HFFc6 (cell line): Measurements from ENCODE around the gene RBMS1. TPM values are rescaled to one million over a fixed set of nuclear protein-coding genes. Genes with fewer than 3 reads are reported as not detected.

Experiments used
- DNase-seq: peaks from one replicate; pipeline ENCODE4 v3.0.0-alpha.2; 2018
- H3K27ac Mint-ChIP-seq: 2 replicates; pipeline ENCODE4 v1.8.0; 2020; ENCODE audit warnings: mild to moderate bottlenecking, mixed read lengths
- H3K27me3 Mint-ChIP-seq: 2 replicates; pipeline ENCODE4 v1.8.0; 2021; ENCODE audit warnings: mild to moderate bottlenecking, moderate library complexity, mixed read lengths; ENCODE audit not compliant: insufficient read depth
- H3K36me3 Mint-ChIP-seq: 2 replicates; pipeline ENCODE4 v1.8.0; 2021; ENCODE audit warnings: low read depth, mixed read lengths
- H3K4me1 Mint-ChIP-seq: 2 replicates; pipeline ENCODE4 v1.8.0; 2020; ENCODE audit warnings: low read depth, mixed read lengths
- H3K4me3 Mint-ChIP-seq: 2 replicates; pipeline ENCODE4 v1.8.0; 2020; ENCODE audit warnings: mild to moderate bottlenecking, moderate library complexity, mixed read lengths
- H3K9me3 Mint-ChIP-seq: 2 replicates; pipeline ENCODE4 v1.8.0; 2020; ENCODE audit warnings: mild to moderate bottlenecking, mixed read lengths
- CTCF ChIP-seq: fragments of 200-600 bp; sonication (generic); IDR thresholded peaks from 2 replicates; pipeline ENCODE4 v1.5.0; 2021; ENCODE audit warnings: antibody characterized with exemption, mild to moderate bottlenecking
- total RNA-seq, 6 experiments: library from RNA; stranded (reverse); fragmentation: NEBNext Ultra II Directional; extraction: Animal tissue kit (Norgen Biotek cat#: 25700); gene quantifications; 2 replicates in 1 of 6; 3 replicates in 5 of 6; pipeline ENCODE4 v1.2.3, GENCODE V29; 2021

RBMS1 gene
- total RNA-seq, 6 experiments from 2014 or later, result 88.7 to 111 (median 96.1) TPM

DNA sequence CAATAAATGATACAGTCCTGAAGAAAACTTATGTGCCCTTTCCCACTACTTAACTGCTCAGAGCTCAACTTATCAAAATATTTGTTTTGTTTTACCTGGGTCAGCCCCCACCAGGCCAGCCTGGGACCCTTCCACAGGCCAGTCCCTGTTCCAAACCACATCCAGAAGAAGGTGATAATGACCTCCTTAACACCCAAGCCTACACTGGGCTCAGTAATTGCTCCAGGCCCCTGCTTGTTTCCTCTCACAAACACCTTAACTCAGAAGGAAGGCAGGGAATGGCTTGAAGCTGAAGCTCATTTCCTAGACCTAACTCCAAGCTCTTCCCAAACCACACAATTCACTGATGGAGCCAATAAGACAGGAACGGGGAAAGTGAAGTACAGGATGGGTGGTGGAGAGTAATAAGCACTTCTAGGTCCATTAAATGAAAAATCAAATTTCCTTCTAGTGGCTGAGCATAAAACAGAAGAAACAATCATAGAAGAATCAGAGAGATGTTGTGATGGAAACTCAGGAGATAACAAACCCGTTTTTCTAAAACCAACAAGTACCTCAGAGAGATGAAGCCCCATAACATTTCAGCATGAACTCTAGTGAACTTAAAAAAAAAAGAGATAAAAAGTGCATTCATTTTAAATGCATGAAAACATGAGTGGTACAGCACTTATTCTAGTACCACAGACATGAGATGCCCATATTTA lies 160.1 kb downstream of the RBMS1 start:
- Mint-ChIP-seq H3K4me3 (no peak overlapping the region), H3K27ac (peak overlapping the region; percentile 88), H3K4me1 (peaks cover 95% of the 10 kb centered on the region), H3K9me3 (no peaks in the 10 kb centered on the region), H3K36me3 (peaks cover 13% of the 10 kb centered on the region), H3K27me3 (peaks cover 4% of the 10 kb centered on the region; the same call in 1 of the 2 replicates)
- DNase-seq, result no peak
- no peak for TF ChIP-seq CTCF

- Mint-ChIP-seq H3K27me3 (peaks cover 4% of the 10 kb centered on the region; the same call in 1 of the 2 replicates), H3K4me3 (peak overlapping the region; percentile 13; the same call in 1 of the 2 replicates), H3K4me1 (peaks cover 95% of the 10 kb centered on the region), H3K36me3 (peaks cover 13% of the 10 kb centered on the region), H3K27ac (peak overlapping the region; percentile 67), H3K9me3 (no peaks in the 10 kb centered on the region)
- DNase-seq, result no peak
- peak; percentile 36; the same call in 1 of the 2 replicates for TF ChIP-seq CTCF
These were observed 161.3 kb downstream of the RBMS1 start for GRCh38 chr2:160332318-160332717.

DNA sequence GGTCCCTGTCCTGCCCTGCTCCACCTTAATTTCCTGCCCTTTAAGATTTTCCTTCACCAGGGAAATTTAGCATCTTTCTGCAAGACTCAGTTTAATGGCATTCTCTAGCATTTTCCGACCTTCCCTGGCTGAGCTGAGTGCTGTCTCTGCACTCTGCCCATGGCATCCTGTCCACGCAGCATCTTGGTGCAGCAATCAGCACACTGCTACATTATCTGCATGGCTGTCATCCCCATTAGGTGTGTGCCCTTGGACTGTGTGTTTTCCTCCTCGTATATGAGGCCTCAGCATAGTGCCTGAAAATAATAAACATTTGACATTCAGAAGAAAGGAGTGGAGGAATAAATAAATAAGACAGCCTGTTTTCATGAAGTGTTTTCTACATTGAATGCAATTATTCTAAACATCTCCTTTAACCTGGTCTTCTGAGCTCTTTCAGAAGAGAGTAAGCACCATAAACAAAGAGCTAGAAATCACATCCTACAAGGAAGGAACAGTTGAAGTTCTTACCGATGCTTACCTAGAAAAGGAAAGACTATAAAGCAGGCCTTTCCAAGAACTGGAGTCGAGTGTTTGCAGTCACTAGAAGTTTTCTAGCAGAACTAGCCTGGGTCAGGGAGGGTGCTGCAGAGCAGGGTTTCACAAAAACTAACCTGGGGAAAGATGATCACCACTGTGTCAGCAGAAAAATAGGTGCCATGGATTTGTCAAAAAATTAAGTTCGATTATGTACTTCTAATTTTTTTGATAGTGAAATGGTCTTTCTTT lies 162.2 kb downstream of the RBMS1 start:
- Mint-ChIP-seq H3K27ac (peak overlapping the region; percentile 67), H3K4me1 (peaks cover 95% of the 10 kb centered on the region), H3K9me3 (no peaks in the 10 kb centered on the region), H3K36me3 (peaks cover 13% of the 10 kb centered on the region), H3K27me3 (peaks cover 4% of the 10 kb centered on the region; the same call in 1 of the 2 replicates), H3K4me3 (no peak overlapping the region)
- DNase-seq, result no peak
- no peak for TF ChIP-seq CTCF

DNA sequence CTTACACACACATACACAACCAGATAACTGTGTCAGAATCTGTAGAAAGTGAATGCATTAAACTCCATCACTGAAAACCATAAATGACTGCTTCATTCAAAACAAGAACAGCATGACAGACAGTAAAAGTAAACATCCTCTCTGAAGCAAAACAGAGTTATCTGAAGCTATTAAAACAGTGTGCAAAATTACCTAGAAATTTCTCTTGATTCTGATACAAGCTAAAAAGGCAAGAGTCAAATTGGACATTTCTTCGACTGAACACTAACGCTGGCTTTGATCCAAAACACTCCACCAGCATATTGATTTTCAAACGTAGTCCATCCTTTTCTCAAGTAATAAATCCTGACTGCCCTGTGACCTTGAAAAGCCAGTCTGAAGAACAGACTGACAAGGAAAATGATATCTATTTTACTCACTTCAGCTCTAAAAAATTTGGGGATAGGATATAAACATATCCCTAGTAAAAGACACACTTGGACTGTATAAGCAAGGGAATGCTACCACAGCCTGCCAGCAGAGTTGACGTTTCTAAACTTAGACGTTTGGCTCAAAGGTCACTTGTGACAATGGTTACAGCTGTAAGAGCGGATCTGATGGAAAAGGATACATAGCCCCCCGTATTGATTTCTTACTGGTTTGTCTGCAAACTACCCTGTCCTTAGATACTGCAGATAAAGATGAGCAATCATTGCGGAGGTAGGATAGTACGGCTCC lies 164.6 kb downstream of the RBMS1 start:
- H3K27ac Mint-ChIP-seq, result no peak overlapping the region
- no peak for DNase-seq
- no peak overlapping the region for H3K4me3 Mint-ChIP-seq
- no peak for TF ChIP-seq CTCF
- peaks cover 3% of the 10 kb centered on the region; the same call in 1 of the 2 replicates for H3K27me3 Mint-ChIP-seq
- H3K9me3 Mint-ChIP-seq, result no peaks in the 10 kb centered on the region
- peaks cover 95% of the 10 kb centered on the region for H3K4me1 Mint-ChIP-seq
- H3K36me3 Mint-ChIP-seq, result peaks cover 13% of the 10 kb centered on the region

DNA sequence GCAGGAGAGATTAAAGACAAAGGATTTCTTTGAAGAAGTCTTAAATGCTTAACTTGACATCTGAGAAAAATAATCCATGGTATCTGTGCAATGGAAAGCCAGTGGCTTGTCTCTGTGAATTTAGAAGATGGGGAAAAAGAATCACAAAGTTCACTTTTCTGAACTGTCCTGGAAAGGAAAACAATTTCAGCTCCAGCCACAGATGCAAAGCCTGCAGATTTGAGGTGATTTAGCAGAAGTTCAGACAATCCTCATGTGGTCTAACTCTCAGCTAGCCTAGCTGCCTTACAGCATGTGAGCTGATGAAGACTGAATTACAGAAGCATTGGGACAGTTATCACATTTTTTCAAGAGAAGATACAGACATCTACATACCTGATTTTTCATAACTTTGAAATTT lies 166.8 kb downstream of the RBMS1 start:
- Mint-ChIP-seq H3K27me3 (0 out of 2 replicates have a peak, but pooled peaks cover 1% of the 10 kb centered on the region), H3K36me3 (peaks cover 15% of the 10 kb centered on the region), H3K27ac (peak overlapping the region; percentile 66), H3K4me3 (no peak overlapping the region), H3K9me3 (no peaks in the 10 kb centered on the region), H3K4me1 (peaks cover 90% of the 10 kb centered on the region)
- TF ChIP-seq CTCF, result no peak
- DNase-seq, result no peak
